ENCODE data around the gene TLE6. TPM values are rescaled to one million over a fixed set of nuclear protein-coding genes. Genes with fewer than 3 reads are reported as not detected.

Gene TLE6
- total and polyA plus RNA-seq, 9 donors: 0.51 to 1.5 (median 0.86) TPM

DNA sequence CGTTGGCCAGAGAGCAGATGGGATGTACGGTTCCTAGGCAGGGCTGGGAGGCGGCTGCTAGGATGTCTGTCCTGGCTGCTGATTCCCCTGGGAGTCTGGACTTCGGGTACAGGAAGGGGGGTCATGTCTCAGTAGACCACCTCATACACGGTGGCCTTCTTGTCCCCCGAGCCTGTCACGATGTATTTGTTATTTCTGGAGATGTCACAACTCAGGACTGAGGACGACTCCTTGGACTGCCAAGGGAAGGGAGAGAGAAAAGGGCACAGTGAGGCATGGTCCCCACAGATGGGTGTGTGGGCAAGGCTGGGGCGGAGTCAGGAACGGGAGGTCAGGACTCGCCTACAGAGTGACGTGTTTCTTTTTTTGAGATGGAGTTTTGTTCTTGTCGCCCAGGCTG lies 20.4 kb downstream of the TLE6 start:
- Histone ChIP-seq H3K36me3 (ENCODE audit: control insufficient read depth, insufficient read depth, low read length) (peaks cover 21% of the 10 kb centered on the region), H3K27ac (ENCODE audit: low read length) (no peak overlapping the region), H3K4me1 (ENCODE audit: control insufficient read depth, insufficient read depth, low read length) (no peaks in the 10 kb centered on the region), H3K27me3 (ENCODE audit: control insufficient read depth, insufficient read depth, low read length) (no peaks in the 10 kb centered on the region), H3K9me3 (replicated peaks; ENCODE audit: control insufficient read depth, low read depth, low read length) (no peaks in the 10 kb centered on the region), H3K4me3 (ENCODE audit: low read length) (no peak overlapping the region)
- DNase-seq: no peak
- 55% methylated on average over 9 of the region's 13 CpGs for WGBS (ENCODE audit: insufficient coverage)

DNA sequence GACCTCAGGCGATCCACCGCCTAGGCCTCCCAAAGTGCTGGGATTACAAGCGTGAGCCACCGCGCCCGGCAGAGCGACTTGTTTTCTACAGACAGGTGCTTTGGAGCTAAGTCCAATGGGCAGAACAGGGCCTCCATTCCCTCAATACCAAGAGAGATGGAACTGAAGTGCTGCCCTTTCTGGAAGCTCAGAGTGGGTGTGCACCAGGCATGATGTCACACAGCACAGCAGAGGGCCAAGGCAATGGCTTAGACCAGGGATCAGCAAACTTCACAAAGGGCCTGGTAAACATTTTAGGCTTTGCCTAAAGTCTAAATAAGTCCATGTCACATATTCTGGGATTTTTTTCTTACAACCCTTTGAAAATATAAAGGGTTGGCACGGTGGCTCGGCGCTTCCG lies 21.3 kb downstream of the TLE6 start:
- no peak for DNase-seq
- Histone ChIP-seq H3K4me1 (ENCODE audit: control insufficient read depth, insufficient read depth, low read length) (no peaks in the 10 kb centered on the region), H3K36me3 (ENCODE audit: control insufficient read depth, insufficient read depth, low read length) (peaks cover 21% of the 10 kb centered on the region), H3K4me3 (ENCODE audit: low read length) (no peak overlapping the region), H3K27me3 (ENCODE audit: control insufficient read depth, insufficient read depth, low read length) (no peaks in the 10 kb centered on the region), H3K27ac (ENCODE audit: low read length) (no peak overlapping the region), H3K9me3 (replicated peaks; ENCODE audit: control insufficient read depth, low read depth, low read length) (no peaks in the 10 kb centered on the region)
- 94% methylated on average over 5 of the region's 11 CpGs for WGBS (ENCODE audit: insufficient coverage)

- no CpG with 5 or more reads among the region's 6 CpGs for WGBS (ENCODE audit: insufficient coverage)
- no peak for DNase-seq
- peaks cover 2% of the 10 kb centered on the region for H3K27me3 ChIP-seq (ENCODE audit: control insufficient read depth, insufficient read depth, low read length)
- no peaks in the 10 kb centered on the region for H3K4me1 ChIP-seq (ENCODE audit: control insufficient read depth, insufficient read depth, low read length)
- peaks cover 37% of the 10 kb centered on the region for H3K36me3 ChIP-seq (ENCODE audit: control insufficient read depth, insufficient read depth, low read length)
- no peak overlapping the region for H3K4me3 ChIP-seq (ENCODE audit: low read length)
- H3K9me3 ChIP-seq (replicated peaks; ENCODE audit: control insufficient read depth, low read depth, low read length): no peaks in the 10 kb centered on the region
- H3K27ac ChIP-seq (ENCODE audit: low read length): no peak overlapping the region
Observed at GRCh38 chr19:3001235-3001800, 24.0 kb downstream of the TLE6 start.

- H3K27me3 ChIP-seq (ENCODE audit: control insufficient read depth, insufficient read depth, low read length): peaks cover 2% of the 10 kb centered on the region
- no peaks in the 10 kb centered on the region for H3K4me1 ChIP-seq (ENCODE audit: control insufficient read depth, insufficient read depth, low read length)
- no peaks in the 10 kb centered on the region for H3K9me3 ChIP-seq (replicated peaks; ENCODE audit: control insufficient read depth, low read depth, low read length)
- no peak for DNase-seq
- WGBS (ENCODE audit: insufficient coverage): 59% methylated on average over 3 of the region's 7 CpGs
- peaks cover 29% of the 10 kb centered on the region for H3K36me3 ChIP-seq (ENCODE audit: control insufficient read depth, insufficient read depth, low read length)
- H3K4me3 ChIP-seq (ENCODE audit: low read length): no peak overlapping the region
- no peak overlapping the region for H3K27ac ChIP-seq (ENCODE audit: low read length)
Observed at GRCh38 chr19:3003046-3003445, 25.7 kb downstream of the TLE6 start.

DNA sequence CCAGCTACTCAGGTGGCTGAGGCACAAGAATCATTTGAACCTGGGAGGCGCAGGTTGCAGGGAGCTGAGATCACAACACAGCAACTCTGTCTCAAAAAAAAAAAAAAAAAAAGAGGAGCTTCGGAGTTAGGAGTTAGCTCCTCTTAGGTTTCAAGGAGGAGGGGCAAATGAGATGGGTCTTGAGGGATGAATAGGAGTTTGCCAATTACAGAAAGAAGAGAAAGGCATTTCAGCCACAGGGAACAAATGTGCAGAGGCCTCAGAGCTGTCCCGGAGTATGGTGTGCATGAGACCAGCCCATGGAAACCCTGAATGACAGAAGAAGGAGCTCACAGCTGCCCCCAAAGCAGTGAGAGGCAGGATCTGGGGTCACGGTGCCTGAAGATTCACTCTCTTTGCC lies 27.2 kb downstream of the TLE6 start:
- Histone ChIP-seq H3K4me1 (ENCODE audit: control insufficient read depth, insufficient read depth, low read length) (no peaks in the 10 kb centered on the region), H3K27me3 (ENCODE audit: control insufficient read depth, insufficient read depth, low read length) (peaks cover 2% of the 10 kb centered on the region), H3K9me3 (replicated peaks; ENCODE audit: control insufficient read depth, low read depth, low read length) (no peaks in the 10 kb centered on the region), H3K27ac (ENCODE audit: low read length) (no peak overlapping the region), H3K4me3 (ENCODE audit: low read length) (no peak overlapping the region), H3K36me3 (ENCODE audit: control insufficient read depth, insufficient read depth, low read length) (peaks cover 27% of the 10 kb centered on the region)
- WGBS (ENCODE audit: insufficient coverage): 93% methylated on average over 2 of the region's 4 CpGs
- no peak for DNase-seq

- WGBS (ENCODE audit: insufficient coverage): 65% methylated on average over 17 of the region's 18 CpGs
Observed at GRCh38 chr19:3005345-3005744, 28.0 kb downstream of the TLE6 start.

GRCh38 chr19:3006075-3006767 lies 28.9 kb downstream of the TLE6 start:
- Histone ChIP-seq H3K36me3 (ENCODE audit: control insufficient read depth, insufficient read depth, low read length) (peaks cover 30% of the 10 kb centered on the region), H3K4me3 (ENCODE audit: low read length) (no peak overlapping the region), H3K9me3 (replicated peaks; ENCODE audit: control insufficient read depth, low read depth, low read length) (no peaks in the 10 kb centered on the region), H3K4me1 (ENCODE audit: control insufficient read depth, insufficient read depth, low read length) (no peaks in the 10 kb centered on the region), H3K27me3 (ENCODE audit: control insufficient read depth, insufficient read depth, low read length) (peaks cover 2% of the 10 kb centered on the region), H3K27ac (ENCODE audit: low read length) (no peak overlapping the region)
- WGBS (ENCODE audit: insufficient coverage): 64% methylated on average over 36 of the region's 37 CpGs
- no peak for DNase-seq

More at GRCh38 chr19:3005345-3005744, 28.0 kb downstream of the TLE6 start:
- Histone ChIP-seq H3K4me1 (ENCODE audit: control insufficient read depth, insufficient read depth, low read length) (no peaks in the 10 kb centered on the region), H3K27ac (ENCODE audit: low read length) (no peak overlapping the region), H3K36me3 (ENCODE audit: control insufficient read depth, insufficient read depth, low read length) (peaks cover 27% of the 10 kb centered on the region), H3K9me3 (replicated peaks; ENCODE audit: control insufficient read depth, low read depth, low read length) (no peaks in the 10 kb centered on the region), H3K4me3 (ENCODE audit: low read length) (no peak overlapping the region), H3K27me3 (ENCODE audit: control insufficient read depth, insufficient read depth, low read length) (peaks cover 2% of the 10 kb centered on the region)
- no peak for DNase-seq

- DNase-seq: no peak
- Histone ChIP-seq H3K9me3 (replicated peaks; ENCODE audit: control insufficient read depth, low read depth, low read length) (no peaks in the 10 kb centered on the region), H3K27ac (ENCODE audit: low read length) (no peak overlapping the region), H3K36me3 (ENCODE audit: control insufficient read depth, insufficient read depth, low read length) (peaks cover 27% of the 10 kb centered on the region), H3K4me1 (ENCODE audit: control insufficient read depth, insufficient read depth, low read length) (no peaks in the 10 kb centered on the region), H3K27me3 (ENCODE audit: control insufficient read depth, insufficient read depth, low read length) (peaks cover 2% of the 10 kb centered on the region), H3K4me3 (ENCODE audit: low read length) (no peak overlapping the region)
- 87% methylated on average over 3 of the region's 9 CpGs for WGBS (ENCODE audit: insufficient coverage)
Observed at GRCh38 chr19:3007975-3008374, 30.6 kb downstream of the TLE6 start.

- Histone ChIP-seq H3K36me3 (ENCODE audit: control insufficient read depth, insufficient read depth, low read length) (peaks cover 27% of the 10 kb centered on the region), H3K4me1 (ENCODE audit: control insufficient read depth, insufficient read depth, low read length) (no peaks in the 10 kb centered on the region), H3K27ac (ENCODE audit: low read length) (no peak overlapping the region), H3K27me3 (ENCODE audit: control insufficient read depth, insufficient read depth, low read length) (peaks cover 2% of the 10 kb centered on the region), H3K9me3 (replicated peaks; ENCODE audit: control insufficient read depth, low read depth, low read length) (no peaks in the 10 kb centered on the region), H3K4me3 (ENCODE audit: low read length) (no peak overlapping the region)
- DNase-seq: no peak
- 71% methylated on average over 5 of the region's 6 CpGs for WGBS (ENCODE audit: insufficient coverage)
Observed at GRCh38 chr19:3008994-3009393, 31.6 kb downstream of the TLE6 start.

DNA sequence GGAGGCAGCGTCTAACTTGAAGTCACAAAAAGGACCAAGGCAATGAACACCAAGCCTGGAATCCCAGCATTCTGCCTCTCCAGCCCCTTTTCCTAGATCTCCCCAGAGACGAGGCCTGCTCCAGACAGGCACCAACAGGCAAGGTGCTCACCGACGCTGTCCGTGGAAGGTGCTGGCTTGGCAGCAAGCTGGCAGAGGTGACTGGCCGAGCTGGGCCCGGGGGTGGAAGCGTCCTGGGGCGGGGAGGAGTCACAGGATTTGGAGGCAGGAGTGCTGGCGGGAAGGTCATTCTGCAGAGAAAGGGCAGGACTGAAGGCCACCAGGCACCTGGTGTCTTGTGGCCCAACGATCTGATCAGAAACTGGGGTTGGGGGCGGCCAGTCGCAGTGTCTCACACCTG lies 33.5 kb downstream of the TLE6 start:
- H3K27me3 ChIP-seq (ENCODE audit: control insufficient read depth, insufficient read depth, low read length): peaks cover under 1% of the 10 kb centered on the region
- 84% methylated on average over 13 of the region's 13 CpGs for WGBS (ENCODE audit: insufficient coverage)
- H3K36me3 ChIP-seq (ENCODE audit: control insufficient read depth, insufficient read depth, low read length): peaks cover 31% of the 10 kb centered on the region
- H3K9me3 ChIP-seq (replicated peaks; ENCODE audit: control insufficient read depth, low read depth, low read length): no peaks in the 10 kb centered on the region
- DNase-seq: no peak
- no peak overlapping the region for H3K4me3 ChIP-seq (ENCODE audit: low read length)
- no peak overlapping the region for H3K27ac ChIP-seq (ENCODE audit: low read length)
- H3K4me1 ChIP-seq (ENCODE audit: control insufficient read depth, insufficient read depth, low read length): no peaks in the 10 kb centered on the region

Data from muscle of leg (tissue), 11 donors.